Embryonic facial prominence (tissue), 1 donor: ENCODE results near the gene DYNLT5.
"Not testable (repeated sequence)": the region's sequence is repeated elsewhere in the genome, so short reads cannot be mapped to it uniquely, and the experiment has no call there.

Source experiments
- DNase-seq: peaks from one replicate; pipeline ENCODE4 v3.0.0-alpha.2; 2016; ENCODE audit errors: extremely low spot score

DYNLT5 gene

GRCh38 chr1:66788231-66788939 is 36.1 kb downstream of the DYNLT5 start:
- no peak for DNase-seq

GRCh38 chr1:66791621-66792610 is 39.7 kb downstream of the DYNLT5 start:
- no peak for DNase-seq

- not testable (repeated sequence) for DNase-seq
Observed at GRCh38 chr1:66795839-66796238, 43.6 kb downstream of the DYNLT5 start.

GRCh38 chr1:66809245-66809644 is 57.0 kb downstream of the DYNLT5 start:
- DNase-seq = no peak

- no peak for DNase-seq
Observed at GRCh38 chr1:66809736-66810326, 57.6 kb downstream of the DYNLT5 start.

- DNase-seq = no peak
Observed at GRCh38 chr1:66824771-66825170, 72.5 kb downstream of the DYNLT5 start.
